ENCODE data around the gene CLTC. TPM values are rescaled to one million over a fixed set of nuclear protein-coding genes. Genes with fewer than 3 reads are reported as not detected.

The CLTC gene
- total and polyA plus RNA-seq, 2 of the 13 experiments (the other 11 are each of a cell fraction or from before 2014, with no cell fraction given) = 134 to 283 TPM

GRCh38 chr17:59619035-59619297 lies 729 bp upstream of the CLTC start (continued):
- TF ChIP-seq DZIP1 (CRISPR knock-in tag; IDR thresholded peaks at IDR 0.05) (no peak), ZNF607 (CRISPR knock-in tag; IDR thresholded peaks at IDR 0.05; ENCODE audit: borderline replicate concordance) (0 out of 2 replicates have a peak, but pooled peaks have one; percentile 6), FOXO4 (CRISPR knock-in tag; conservative IDR thresholded peaks at IDR 0.05) (0 out of 2 replicates have a peak, but pooled peaks have one; percentile 95), ZNF101 (CRISPR knock-in tag; IDR thresholded peaks at IDR 0.05; ENCODE audit: borderline replicate concordance, low read depth) (no peak), AFF4 (CRISPR knock-in tag; IDR thresholded peaks at IDR 0.05) (peak; percentile 67)
